Naive thymus-derived CD8-positive, alpha-beta T cell (primary cell): Measurements from ENCODE around the gene KIF7. TPM values are rescaled to one million over a fixed set of nuclear protein-coding genes. Genes with fewer than 3 reads are reported as not detected.

Experiments
- ATAC-seq, 2 donors: fragments of 150-1000 bp; cut with Tn5 transposase in 1 of 2; sonication (Bioruptor Pico), chemical (Tn5 transposase) in 1 of 2; 1 replicate in 1 of 2; 2 replicates in 1 of 2; pipeline ENCODE4 v1.10.0; 2021; ENCODE audit warnings: mild to moderate bottlenecking in 2 of 2, moderate library complexity in 2 of 2
- POLR2A ChIA-PET: fragments of 350-600 bp; sonication (Branson Sonifier 250); formaldehyde crosslinking; loops from one replicate; lab custom pipeline; 2021; ENCODE audit warnings: antibody characterized with exemption; lab: Charles Lee
- DNase-seq, 10 donors: peaks; one replicate each; pipeline versions ENCODE4 v3.0.0 to v3.0.0-alpha.2; 2020 to 2022
- H3K27ac Mint-ChIP-seq, 10 donors: one replicate each; pipeline ENCODE4 v1.8.0; 2020 to 2022; ENCODE audit warnings: mild to moderate bottlenecking in 10 of 10, mixed read lengths in 10 of 10, moderate library complexity in 4 of 10, inconsistent platforms in 1 of 10
- H3K27me3 Mint-ChIP-seq, 5 donors: one replicate each; pipeline ENCODE4 v1.8.0; 2021 to 2022; ENCODE audit warnings: mixed read lengths in 5 of 5
- H3K36me3 Mint-ChIP-seq, 3 donors: one replicate each; pipeline ENCODE4 v1.8.0; 2020 to 2022; ENCODE audit warnings: mixed read lengths in 3 of 3, mild to moderate bottlenecking in 2 of 3, inconsistent platforms in 1 of 3
- H3K4me1 Mint-ChIP-seq, 4 donors: one replicate each; pipeline ENCODE4 v1.8.0; 2021 to 2022; ENCODE audit warnings: mixed read lengths in 4 of 4
- H3K4me3 Mint-ChIP-seq, 10 donors: one replicate each; pipeline ENCODE4 v1.8.0; 2020 to 2022; ENCODE audit warnings: mild to moderate bottlenecking in 10 of 10, mixed read lengths in 10 of 10, moderate library complexity in 6 of 10, inconsistent platforms in 1 of 10
- H3K9me3 Mint-ChIP-seq, 9 donors: one replicate each; pipeline ENCODE4 v1.8.0; 2020 to 2022; ENCODE audit warnings: mixed read lengths in 9 of 9, mild to moderate bottlenecking in 3 of 9, inconsistent platforms in 1 of 9, moderate library complexity in 1 of 9
- polyA plus RNA-seq, 3 donors: library from polyadenylated mRNA; unstranded; fragments of 300-500 nt; fragmentation: Illumina TruSeq; gene quantifications; one replicate each; pipeline ENCODE4 v1.2.3, GENCODE V29; 2021
- total RNA-seq, 8 experiments: library from RNA in 2 of 8; stranded (reverse) in 2 of 8; gene quantifications; one replicate each; pipeline ENCODE4 v1.2.3 and lab custom pipeline; 2021 to 2026

Gene KIF7
- total and polyA plus RNA-seq, 5 experiments from 2014 or later: 0.10 to 0.17 TPM; not detected in 3

- Mint-ChIP-seq H3K27me3 (no peaks in the 10 kb centered on the region), H3K9me3 (peaks cover 0 to 2% (median 0%) of the 10 kb centered on the region in 9 donors), H3K27ac (no peak overlapping the region), H3K4me1 (no peaks in the 10 kb centered on the region), H3K36me3 (no peaks in the 10 kb centered on the region), H3K4me3 (no peak overlapping the region)
- POLR2A ChIA-PET: no interaction called here
- DNase-seq (no peak), ATAC-seq (no peak)
These were observed 21.7 kb downstream of the KIF7 start for GRCh38 chr15:89633585-89633984.

GRCh38 chr15:89632563-89633430, 22.5 kb downstream of the KIF7 start:
- DNase-seq (no peak), ATAC-seq (no peak)
- Mint-ChIP-seq H3K4me1 (no peaks in the 10 kb centered on the region), H3K9me3 (peaks cover 0 to 2% (median 0%) of the 10 kb centered on the region in 9 donors), H3K27me3 (no peaks in the 10 kb centered on the region), H3K4me3 (no peak overlapping the region), H3K36me3 (no peaks in the 10 kb centered on the region), H3K27ac (no peak overlapping the region)
- POLR2A ChIA-PET: no interaction called here

GRCh38 chr15:89631902-89632264, 23.4 kb downstream of the KIF7 start:
- Mint-ChIP-seq H3K27ac (peak overlapping the region in 1 of 10 donors; percentile 50), H3K27me3 (no peaks in the 10 kb centered on the region), H3K9me3 (peaks cover 0 to 2% (median 0%) of the 10 kb centered on the region in 9 donors), H3K4me1 (no peaks in the 10 kb centered on the region), H3K36me3 (no peaks in the 10 kb centered on the region), H3K4me3 (no peak overlapping the region)
- POLR2A ChIA-PET: no interaction called here
- DNase-seq: no peak
- no peak for ATAC-seq

GRCh38 chr15:89630974-89631901, 24.0 kb downstream of the KIF7 start:
- H3K4me1 Mint-ChIP-seq: no peaks in the 10 kb centered on the region
- no peaks in the 10 kb centered on the region for H3K27me3 Mint-ChIP-seq
- ATAC-seq (no peak), DNase-seq (no peak)
- H3K36me3 Mint-ChIP-seq: no peaks in the 10 kb centered on the region
- no peak overlapping the region for H3K4me3 Mint-ChIP-seq
- POLR2A ChIA-PET: no interaction called here
- peak overlapping the region in 1 of 10 donors; percentile 50 for H3K27ac Mint-ChIP-seq
- peaks cover 0 to 2% (median 0%) of the 10 kb centered on the region in 9 donors for H3K9me3 Mint-ChIP-seq

GRCh38 chr15:89630260-89630659, 25.0 kb downstream of the KIF7 start:
- Mint-ChIP-seq H3K27ac (no peak overlapping the region), H3K4me3 (no peak overlapping the region), H3K36me3 (no peaks in the 10 kb centered on the region), H3K9me3 (peaks cover 0 to under 1% (median 0%) of the 10 kb centered on the region in 9 donors), H3K27me3 (no peaks in the 10 kb centered on the region), H3K4me1 (no peaks in the 10 kb centered on the region)
- ATAC-seq (no peak), DNase-seq (no peak)
- POLR2A ChIA-PET: no interaction called here

- Mint-ChIP-seq H3K4me1 (no peaks in the 10 kb centered on the region), H3K27ac (no peak overlapping the region), H3K27me3 (no peaks in the 10 kb centered on the region), H3K4me3 (no peak overlapping the region), H3K36me3 (no peaks in the 10 kb centered on the region), H3K9me3 (no peaks in the 10 kb centered on the region)
- POLR2A ChIA-PET: no interaction called here
- ATAC-seq (no peak), DNase-seq (no peak)
These were observed 25.4 kb downstream of the KIF7 start for GRCh38 chr15:89629829-89630228.

- ATAC-seq: no peak
- Mint-ChIP-seq H3K4me3 (no peak overlapping the region), H3K4me1 (peaks cover 0 to under 1% (median 0%) of the 10 kb centered on the region in 4 donors), H3K36me3 (no peaks in the 10 kb centered on the region), H3K27ac (no peak overlapping the region), H3K9me3 (no peaks in the 10 kb centered on the region), H3K27me3 (no peaks in the 10 kb centered on the region)
- no peak for DNase-seq
- POLR2A ChIA-PET: no interaction called here
These were observed 26.2 kb downstream of the KIF7 start for GRCh38 chr15:89628806-89629715.

GRCh38 chr15:89628301-89628700, 27.0 kb downstream of the KIF7 start:
- Mint-ChIP-seq H3K27ac (no peak overlapping the region), H3K4me3 (no peak overlapping the region), H3K9me3 (no peaks in the 10 kb centered on the region), H3K27me3 (no peaks in the 10 kb centered on the region), H3K4me1 (peaks cover 0 to 2% (median 0%) of the 10 kb centered on the region in 4 donors), H3K36me3 (no peaks in the 10 kb centered on the region)
- ATAC-seq (no peak), DNase-seq (no peak)
- POLR2A ChIA-PET: no interaction called here

GRCh38 chr15:89627256-89627970, 27.9 kb downstream of the KIF7 start:
- Mint-ChIP-seq H3K36me3 (no peaks in the 10 kb centered on the region), H3K4me3 (no peak overlapping the region), H3K27ac (no peak overlapping the region), H3K4me1 (peaks cover 0 to 2% (median 0%) of the 10 kb centered on the region in 4 donors), H3K9me3 (no peaks in the 10 kb centered on the region), H3K27me3 (no peaks in the 10 kb centered on the region)
- POLR2A ChIA-PET: no interaction called here
- ATAC-seq (no peak), DNase-seq (no peak)

- DNase-seq: no peak
- no peak overlapping the region for H3K4me3 Mint-ChIP-seq
These were observed 29.6 kb downstream of the KIF7 start for GRCh38 chr15:89625716-89626115.

GRCh38 chr15:89623165-89623564, 32.1 kb downstream of the KIF7 start:
- no peak overlapping the region for H3K27ac Mint-ChIP-seq
- H3K4me3 Mint-ChIP-seq: no peak overlapping the region
- POLR2A ChIA-PET: no interaction called here

More at GRCh38 chr15:89625716-89626115, 29.6 kb downstream of the KIF7 start:
- no peak for ATAC-seq
- Mint-ChIP-seq H3K9me3 (no peaks in the 10 kb centered on the region), H3K4me1 (peaks cover 0 to 2% (median 0%) of the 10 kb centered on the region in 4 donors), H3K27ac (peak overlapping the region in 1 of 10 donors; percentile 71), H3K27me3 (no peaks in the 10 kb centered on the region), H3K36me3 (no peaks in the 10 kb centered on the region)
- POLR2A ChIA-PET: interaction anchor here (0.5 kb wide), 1 partner anchor 569 kb away, joined by 3 read pairs; no protein-coding TSS in a partner anchor

GRCh38 chr15:89621547-89621946, 33.7 kb downstream of the KIF7 start:
- no peaks in the 10 kb centered on the region for H3K27me3 Mint-ChIP-seq
- POLR2A ChIA-PET: no interaction called here
- H3K36me3 Mint-ChIP-seq: no peaks in the 10 kb centered on the region
- H3K4me1 Mint-ChIP-seq: peaks cover 0 to 2% (median 0%) of the 10 kb centered on the region in 4 donors
- no peaks in the 10 kb centered on the region for H3K9me3 Mint-ChIP-seq
- no peak for DNase-seq
- ATAC-seq: no peak
- no peak overlapping the region for H3K4me3 Mint-ChIP-seq
- no peak overlapping the region for H3K27ac Mint-ChIP-seq

More at GRCh38 chr15:89623165-89623564, 32.1 kb downstream of the KIF7 start:
- no peak for DNase-seq
- Mint-ChIP-seq H3K4me1 (peaks cover 0 to 2% (median 0%) of the 10 kb centered on the region in 4 donors), H3K9me3 (no peaks in the 10 kb centered on the region), H3K27me3 (no peaks in the 10 kb centered on the region), H3K36me3 (no peaks in the 10 kb centered on the region)
- ATAC-seq: no peak
